HL-60/S4 (cell line): ENCODE measurements around the gene FADS3.

ENCODE experiments used
- in situ Hi-C: fragments of 300-500 bp; cut with MboI; formaldehyde crosslinking; loops from 2 replicates; pipeline ENCODE4 v1.14.3; 2022; ENCODE audit warnings: low sequenced_read_pairs

Gene FADS3

GRCh38 chr11:61882879-61883278, 8.5 kb downstream of the FADS3 start:
- in situ Hi-C loops: loop anchor here (25.0 kb wide), 1 partner anchor 179 kb away; no protein-coding TSS in a partner anchor

- in situ Hi-C loops: loop anchor here (25.0 kb wide), 1 partner anchor 180 kb away; no protein-coding TSS in a partner anchor
These were observed 9.1 kb downstream of the FADS3 start for GRCh38 chr11:61882267-61882666.

- in situ Hi-C loops: loop anchor here (25.0 kb wide), 1 partner anchor 181 kb away; no protein-coding TSS in a partner anchor
These were observed 9.9 kb downstream of the FADS3 start for GRCh38 chr11:61881397-61881796.

GRCh38 chr11:61880454-61880853, 10.9 kb downstream of the FADS3 start:
- in situ Hi-C loops: loop anchor here (25.0 kb wide), 1 partner anchor 182 kb away; no protein-coding TSS in a partner anchor

- in situ Hi-C loops: loop anchor here (25.0 kb wide), 1 partner anchor 182 kb away; no protein-coding TSS in a partner anchor
These were observed 11.3 kb downstream of the FADS3 start for GRCh38 chr11:61880031-61880430.

GRCh38 chr11:61879152-61879551, 12.2 kb downstream of the FADS3 start:
- in situ Hi-C loops: loop anchor here (25.0 kb wide), 1 partner anchor 183 kb away; no protein-coding TSS in a partner anchor

GRCh38 chr11:61875698-61876097, 15.6 kb downstream of the FADS3 start:
- in situ Hi-C loops: loop anchor here (25.0 kb wide), 1 partner anchor 187 kb away; no protein-coding TSS in a partner anchor

- in situ Hi-C loops: loop anchor here (25.0 kb wide), 2 partner anchors 187 to 437 kb away; no protein-coding TSS in a partner anchor
These were observed 16.5 kb downstream of the FADS3 start for GRCh38 chr11:61874853-61875252.

- in situ Hi-C loops: loop anchor here (25.0 kb wide), 1 partner anchor 438 kb away; no protein-coding TSS in a partner anchor
These were observed 17.0 kb downstream of the FADS3 start for GRCh38 chr11:61874377-61874809.

- in situ Hi-C loops: loop anchor here (25.0 kb wide), 1 partner anchor 439 kb away; no protein-coding TSS in a partner anchor
These were observed 17.6 kb downstream of the FADS3 start for GRCh38 chr11:61873588-61874376.

GRCh38 chr11:61872935-61873565, 18.3 kb downstream of the FADS3 start:
- in situ Hi-C loops: loop anchor here (25.0 kb wide), 1 partner anchor 439 kb away; no protein-coding TSS in a partner anchor

- in situ Hi-C loops: loop anchor here (25.0 kb wide), 1 partner anchor 441 kb away; no protein-coding TSS in a partner anchor
These were observed 20.2 kb downstream of the FADS3 start for GRCh38 chr11:61871158-61871597.

GRCh38 chr11:61870541-61871031, 20.8 kb downstream of the FADS3 start:
- in situ Hi-C loops: loop anchor here (25.0 kb wide), 1 partner anchor 442 kb away; no protein-coding TSS in a partner anchor

GRCh38 chr11:61869708-61870451, 21.5 kb downstream of the FADS3 start:
- in situ Hi-C loops: loop anchor here (25.0 kb wide), 1 partner anchor 442 kb away; no protein-coding TSS in a partner anchor

- in situ Hi-C loops: loop anchor here (25.0 kb wide), 1 partner anchor 443 kb away; no protein-coding TSS in a partner anchor
These were observed 22.0 kb downstream of the FADS3 start for GRCh38 chr11:61869429-61869707.

GRCh38 chr11:61868571-61869428, 22.5 kb downstream of the FADS3 start:
- in situ Hi-C loops: loop anchor here (25.0 kb wide), 1 partner anchor 444 kb away; no protein-coding TSS in a partner anchor

GRCh38 chr11:61866958-61867343, 24.4 kb downstream of the FADS3 start:
- in situ Hi-C loops: loop anchor here (25.0 kb wide), 1 partner anchor 445 kb away; no protein-coding TSS in a partner anchor

- in situ Hi-C loops: loop anchor here (25.0 kb wide), 1 partner anchor 446 kb away; no protein-coding TSS in a partner anchor
These were observed 25.0 kb downstream of the FADS3 start for GRCh38 chr11:61866231-61866957.
